Lower leg skin (tissue), 4 donors: ENCODE measurements around the gene TSPEAR. TPM values are rescaled to one million over a fixed set of nuclear protein-coding genes. Genes with fewer than 3 reads are reported as not detected.

Experiments
- DNase-seq, 2 donors: peaks; one replicate each; pipeline ENCODE4 v3.0.0-alpha.2; 2019; ENCODE audit warnings: low spot score in 2 of 2
- H3K4me3 ChIP-seq: fragments of 200-600 bp; sonication (generic); 2 replicates; pipeline ENCODE4 v1.5.1; 2017; ENCODE audit warnings: mild to moderate bottlenecking, low read depth; ENCODE audit not compliant: poor library complexity, severe bottlenecking
- POLR2A ChIP-seq, 2 donors: fragments of 450-650 bp; IDR thresholded peaks; one replicate each; pipeline ENCODE4 v1.6.1; 2016 to 2017; ENCODE audit warnings: antibody characterized with exemption in 2 of 2, mild to moderate bottlenecking in 1 of 2, moderate library complexity in 1 of 2
- WGBS, 2 donors: methylation state at CpG; one replicate each; pipeline ENCODE4 v1.1.5; 2018; 5-methylcytosine and 5-hydroxymethylcytosine counted together
- intact Hi-C: fragments of 100-400 bp; cut with DNase I; formaldehyde crosslinking; loops from one replicate; pipeline ENCODE4 v1.15.0; 2023; ENCODE audit warnings: low total_unique reads
- total RNA-seq, 4 donors: library from RNA; depleted of rRNA; stranded (reverse); fragments of >200 nt; gene quantifications; one replicate each; pipeline ENCODE4 v1.1.0, GENCODE V29; 2016
- TF ChIP-seq, protein P1 (sequence below), 3 donors: fragments of 450-650 bp; IDR thresholded peaks; one replicate each; pipeline ENCODE4 v1.5.1; 2016; ENCODE audit warnings: antibody characterized with exemption in 3 of 3, mild to moderate bottlenecking in 3 of 3, moderate library complexity in 2 of 3

TSPEAR gene
- total RNA-seq, 4 donors from 2014 or later: 0.06 TPM; not detected in 3

DNA sequence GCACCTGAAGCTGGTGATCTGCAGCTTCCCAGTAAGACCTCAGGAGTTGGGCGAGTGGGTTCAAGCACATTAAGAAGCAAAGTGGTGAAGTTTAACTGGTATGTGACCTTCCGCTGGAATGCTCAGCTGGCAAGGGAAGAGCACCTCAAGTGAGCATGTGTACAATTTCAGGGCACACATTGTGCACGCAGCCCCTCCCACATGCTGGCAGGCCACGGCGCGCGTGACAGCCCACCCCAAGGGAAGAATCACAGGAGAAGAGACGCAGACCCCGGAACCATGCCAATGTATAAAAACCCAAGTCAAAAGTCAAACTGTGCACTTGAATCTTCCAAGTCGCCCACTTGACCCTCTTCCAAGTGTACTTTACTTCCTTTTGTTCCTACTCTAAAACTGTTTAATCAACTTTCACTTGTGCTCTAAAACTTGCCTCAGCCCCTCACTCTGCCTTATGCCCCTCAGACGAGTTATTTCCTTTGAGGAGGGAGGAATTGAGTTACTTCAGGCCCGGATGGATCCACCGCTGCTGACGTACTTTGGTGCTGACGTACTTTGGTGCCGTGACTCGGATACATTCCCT is 236.0 kb downstream of the TSPEAR start:
- H3K4me3 ChIP-seq: no peak overlapping the region
- no peak for DNase-seq
- intact Hi-C loops: no loop called here
- TF ChIP-seq, protein P1, sequence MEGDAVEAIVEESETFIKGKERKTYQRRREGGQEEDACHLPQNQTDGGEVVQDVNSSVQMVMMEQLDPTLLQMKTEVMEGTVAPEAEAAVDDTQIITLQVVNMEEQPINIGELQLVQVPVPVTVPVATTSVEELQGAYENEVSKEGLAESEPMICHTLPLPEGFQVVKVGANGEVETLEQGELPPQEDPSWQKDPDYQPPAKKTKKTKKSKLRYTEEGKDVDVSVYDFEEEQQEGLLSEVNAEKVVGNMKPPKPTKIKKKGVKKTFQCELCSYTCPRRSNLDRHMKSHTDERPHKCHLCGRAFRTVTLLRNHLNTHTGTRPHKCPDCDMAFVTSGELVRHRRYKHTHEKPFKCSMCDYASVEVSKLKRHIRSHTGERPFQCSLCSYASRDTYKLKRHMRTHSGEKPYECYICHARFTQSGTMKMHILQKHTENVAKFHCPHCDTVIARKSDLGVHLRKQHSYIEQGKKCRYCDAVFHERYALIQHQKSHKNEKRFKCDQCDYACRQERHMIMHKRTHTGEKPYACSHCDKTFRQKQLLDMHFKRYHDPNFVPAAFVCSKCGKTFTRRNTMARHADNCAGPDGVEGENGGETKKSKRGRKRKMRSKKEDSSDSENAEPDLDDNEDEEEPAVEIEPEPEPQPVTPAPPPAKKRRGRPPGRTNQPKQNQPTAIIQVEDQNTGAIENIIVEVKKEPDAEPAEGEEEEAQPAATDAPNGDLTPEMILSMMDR (IDR thresholded peaks at IDR 0.05): no peak
- TF ChIP-seq POLR2A (IDR thresholded peaks at IDR 0.05): no peak
- 88 to 91% methylated on average over 17 of the region's 17 CpGs for WGBS, 2 donors

DNA sequence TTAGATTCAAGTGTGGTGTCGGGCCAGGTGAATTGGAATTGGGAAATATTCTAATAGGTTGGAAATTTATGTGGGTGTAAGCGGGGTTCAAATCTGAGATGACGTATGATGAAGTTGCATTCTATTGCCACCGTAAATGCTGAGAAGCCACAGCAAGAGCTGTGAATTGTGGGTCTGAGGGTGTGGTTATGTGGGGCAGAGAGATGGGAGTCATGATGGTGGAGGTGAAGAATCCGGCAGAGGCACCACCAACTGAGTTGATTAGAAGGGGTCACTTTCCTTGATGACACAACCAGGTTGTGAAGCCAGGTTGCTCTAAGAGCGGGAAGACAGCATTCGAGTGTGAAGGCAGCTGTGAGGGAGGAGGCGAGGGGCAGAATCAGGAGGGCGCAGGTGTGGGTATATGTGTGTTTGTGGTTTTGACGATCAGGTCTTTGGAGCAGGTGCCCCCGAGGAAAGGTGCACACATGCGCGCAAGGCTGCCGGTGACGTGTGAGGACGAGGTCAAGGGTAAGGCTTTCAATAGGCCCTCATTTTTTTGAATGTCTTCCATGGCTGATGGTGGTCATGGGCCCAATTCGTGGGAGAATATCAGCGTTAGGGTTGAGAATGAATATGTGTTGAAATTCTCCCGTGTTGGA is 237.3 kb downstream of the TSPEAR start:
- WGBS, 2 donors: 87 to 89% methylated on average over 19 of the region's 19 CpGs
- DNase-seq: no peak
- intact Hi-C loops: no loop called here
- no peak for TF ChIP-seq POLR2A (IDR thresholded peaks at IDR 0.05)
- TF ChIP-seq, protein P1 (IDR thresholded peaks at IDR 0.05): no peak
- no peak overlapping the region for H3K4me3 ChIP-seq

DNA sequence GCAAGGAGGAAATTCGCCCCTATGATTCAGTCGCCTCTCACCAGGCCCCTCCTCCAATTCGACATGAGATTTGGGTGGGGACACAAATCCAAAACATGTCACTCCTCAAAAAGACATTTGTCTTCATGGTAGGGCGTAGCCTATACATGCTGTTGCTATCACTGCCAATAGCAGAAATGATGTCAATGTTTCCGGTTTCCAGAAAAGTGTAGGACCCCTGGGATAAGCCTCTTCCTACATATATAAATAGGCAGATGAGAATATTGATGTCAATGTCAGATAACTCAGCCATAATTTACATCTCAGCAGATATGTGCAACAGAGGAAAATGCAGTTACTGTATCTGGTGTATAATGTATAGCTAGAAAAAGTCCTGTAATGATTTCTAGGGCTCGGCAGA is 239.4 kb downstream of the TSPEAR start:
- no peak for TF ChIP-seq POLR2A (IDR thresholded peaks at IDR 0.05)
- TF ChIP-seq, protein P1 (IDR thresholded peaks at IDR 0.05): no peak
- intact Hi-C loops: no loop called here
- no peak for DNase-seq
- no peak overlapping the region for H3K4me3 ChIP-seq
- 84 to 86% methylated on average over 6 of the region's 6 CpGs for WGBS, 2 donors

DNA sequence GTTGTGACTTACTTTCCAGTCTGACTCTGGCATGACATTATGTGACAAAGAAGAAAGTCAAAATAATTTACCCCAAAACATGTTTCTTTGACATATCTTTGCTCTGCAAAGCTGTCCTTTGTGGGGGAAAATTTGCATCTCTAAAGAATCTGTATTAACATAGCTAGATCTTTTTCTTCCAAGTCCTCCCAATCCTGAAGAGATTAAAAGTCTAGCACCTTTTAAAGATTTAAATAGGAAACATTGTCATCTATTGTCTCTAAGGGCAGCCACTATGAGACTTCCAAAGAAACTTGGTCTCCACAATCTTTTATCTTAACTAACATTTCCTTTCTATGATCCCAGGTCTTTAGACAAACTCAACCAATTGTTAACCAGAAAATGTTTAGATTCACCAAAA is 240.0 kb downstream of the TSPEAR start:
- TF ChIP-seq POLR2A (IDR thresholded peaks at IDR 0.05): no peak
- TF ChIP-seq, protein P1 (IDR thresholded peaks at IDR 0.05): no peak
- intact Hi-C loops: no loop called here

DNA sequence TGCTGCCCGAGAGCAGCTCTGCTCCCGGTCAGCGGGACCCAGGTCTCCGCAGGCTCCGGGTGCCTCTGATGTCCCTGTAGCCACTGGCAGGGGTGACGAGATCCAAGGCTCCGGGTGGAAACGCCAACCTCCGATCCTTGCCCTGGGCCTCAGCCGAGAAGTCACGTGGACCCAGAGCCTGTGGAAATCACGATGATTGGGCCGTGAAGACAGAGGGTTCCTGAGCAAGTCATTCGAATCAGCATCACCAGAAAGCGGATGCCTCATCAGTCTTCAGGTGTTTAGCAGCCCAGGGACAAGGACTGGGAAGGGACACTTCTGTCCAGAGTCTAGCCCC is 243.5 kb downstream of the TSPEAR start:
- DNase-seq: no peak
- WGBS, 2 donors: 95 to 96% methylated on average over 3 to 15 of the region's 15 CpGs
- no peak for TF ChIP-seq POLR2A (IDR thresholded peaks at IDR 0.05)
- TF ChIP-seq, protein P1 (IDR thresholded peaks at IDR 0.05): no peak
- intact Hi-C loops: no loop called here
- no peak overlapping the region for H3K4me3 ChIP-seq

More for the DNA sequence above, 240.0 kb downstream of the TSPEAR start:
- DNase-seq: no peak
- H3K4me3 ChIP-seq: no peak overlapping the region
